Renal cortical epithelial cell (primary cell): ENCODE data around the gene ZNF462. TPM values are rescaled to one million over a fixed set of nuclear protein-coding genes. Genes with fewer than 3 reads are reported as not detected.
"Not testable (repeated sequence)": the region's sequence is repeated elsewhere in the genome, so short reads cannot be mapped to it uniquely, and the experiment has no call there.

Experiments used
- DNase-seq: peaks from one replicate; pipeline ENCODE4 v3.0.0-alpha.2; 2011; ENCODE audit warnings: low read depth
- total RNA-seq: library from RNA; depleted of rRNA; stranded (reverse); fragments of >200 nt; gene quantifications from 2 replicates; pipeline ENCODE4 v1.2.3, GENCODE V29; 2014

Gene ZNF462
- 20.7 and 36.1 TPM in 2 replicates for total RNA-seq

GRCh38 chr9:106862821-106863720 lies at the start of gene ZNF462:
ZNF462 (plus strand) TSS chr9:106863166; CDS start chr9:106923384, 60,218 bp downstream.
- DNase-seq = peak; percentile 74

- DNase-seq = no peak
These were observed 46.4 kb upstream of the ZNF462 start for GRCh38 chr9:106816524-106816923.

- DNase-seq = no peak
These were observed 44.9 kb upstream of the ZNF462 start for GRCh38 chr9:106818034-106818433.

GRCh38 chr9:106820866-106821265 lies 42.1 kb upstream of the ZNF462 start:
- DNase-seq = no peak

DNA sequence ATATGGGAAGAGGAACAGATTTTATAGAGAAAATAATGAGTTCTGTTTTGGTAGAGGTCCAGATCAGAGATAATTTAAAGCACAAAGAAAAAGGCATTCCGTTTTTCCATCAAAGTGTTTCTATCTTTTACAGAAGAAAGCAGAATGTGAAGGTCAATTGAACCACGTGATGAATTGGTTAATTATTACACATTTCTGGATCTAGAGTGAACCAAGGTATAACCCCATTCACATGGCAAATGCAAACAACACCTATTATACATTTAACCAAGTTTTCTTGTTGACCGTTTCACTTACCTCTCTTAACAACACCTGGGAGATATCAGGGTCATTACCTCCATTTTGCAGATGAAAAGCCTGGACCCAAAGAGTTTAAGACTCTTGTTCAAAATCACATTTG lies 34.9 kb upstream of the ZNF462 start:
- peak; percentile 28 for DNase-seq

DNA sequence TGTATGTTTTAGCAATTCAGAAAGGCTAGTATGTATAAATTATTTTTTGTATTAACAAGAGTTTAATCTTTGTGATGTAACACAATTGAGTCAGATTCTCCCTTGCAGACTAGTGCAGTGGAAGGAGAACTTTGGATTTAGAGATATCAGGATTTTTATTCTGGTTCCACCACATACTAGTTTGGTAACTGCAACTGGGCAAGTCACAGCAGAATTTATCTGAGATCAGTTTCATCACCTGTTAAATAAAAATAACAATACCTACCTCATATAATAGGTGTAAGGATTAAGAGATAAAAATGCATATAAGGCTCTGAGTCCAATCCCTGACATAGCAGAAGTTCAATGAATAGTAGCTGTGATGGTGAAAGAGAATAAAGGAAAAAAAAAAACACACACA lies 34.0 kb upstream of the ZNF462 start:
- no peak for DNase-seq

- no peak for DNase-seq
These were observed 33.1 kb upstream of the ZNF462 start for GRCh38 chr9:106829666-106830408.

DNA sequence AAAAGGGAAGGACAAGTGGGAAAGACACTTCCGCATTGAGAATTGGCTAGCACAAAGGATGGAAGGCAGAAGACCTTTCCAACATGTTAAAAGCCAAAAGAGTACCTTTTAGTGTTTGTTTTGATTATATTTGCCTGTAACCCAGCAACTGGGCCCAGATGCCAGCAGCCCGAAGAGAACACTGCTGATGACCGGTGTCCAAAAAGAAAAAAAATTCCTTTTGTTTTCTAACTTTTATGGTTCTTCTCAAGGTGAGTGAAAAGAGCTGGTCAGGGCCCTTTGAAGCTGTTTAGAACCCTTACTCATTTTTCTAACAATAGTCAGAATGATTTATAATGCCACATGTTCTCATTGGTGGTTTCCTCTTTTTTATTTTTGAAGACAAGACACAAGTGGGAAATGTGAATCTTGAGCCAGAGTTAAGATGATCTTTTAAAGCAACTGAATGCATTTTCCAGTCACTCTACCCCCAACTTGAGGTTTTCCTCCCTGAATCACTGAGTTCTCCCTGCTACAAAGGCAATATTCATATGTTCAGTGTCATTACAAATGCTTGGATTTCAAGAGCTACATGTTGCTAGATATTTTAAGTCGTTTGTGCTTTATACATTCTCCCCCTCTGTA lies 32.3 kb upstream of the ZNF462 start:
- DNase-seq = peak; percentile 72

DNA sequence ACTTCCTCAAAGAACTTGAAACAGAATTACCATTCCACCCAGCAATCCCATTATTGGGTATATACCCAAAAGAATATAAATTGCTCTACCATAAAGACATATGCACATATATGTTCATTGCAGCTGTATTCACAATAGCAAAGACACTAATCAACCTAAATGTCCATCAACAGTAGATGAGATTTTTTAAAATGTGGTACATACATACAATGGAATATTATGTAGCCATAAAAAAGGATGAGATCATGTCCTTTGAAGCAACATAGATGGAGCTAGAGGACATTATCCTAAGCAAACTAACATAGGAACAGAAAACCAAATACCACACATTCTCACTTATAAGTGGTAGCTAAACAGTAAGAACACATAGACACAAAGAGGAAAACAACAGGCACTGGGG lies 28.1 kb upstream of the ZNF462 start:
- DNase-seq = no peak

DNA sequence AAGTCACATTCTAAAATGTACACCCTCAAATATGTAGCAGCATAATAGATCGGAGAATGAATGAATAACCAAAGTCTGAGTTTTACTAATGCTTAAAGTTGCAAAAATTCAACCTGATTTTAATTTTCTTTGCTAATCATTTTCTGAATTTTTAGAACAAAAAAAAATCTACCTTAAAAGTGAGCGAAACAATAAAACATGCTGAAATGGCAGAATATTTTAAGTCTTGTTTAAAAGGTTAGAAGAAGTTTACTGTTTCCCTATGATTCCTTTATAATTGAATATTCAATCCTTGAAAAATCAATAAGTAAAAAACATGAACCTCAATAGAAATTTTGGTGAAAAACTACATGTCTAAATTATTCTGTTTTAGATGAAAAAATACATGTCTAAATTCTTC lies 27.1 kb upstream of the ZNF462 start:
- no peak for DNase-seq

GRCh38 chr9:106843371-106843770 lies 19.6 kb upstream of the ZNF462 start:
- DNase-seq = no peak

- no peak for DNase-seq
These were observed 16.7 kb upstream of the ZNF462 start for GRCh38 chr9:106846307-106846706.

GRCh38 chr9:106846857-106847256 lies 16.1 kb upstream of the ZNF462 start:
- peak; percentile 79 for DNase-seq

DNA sequence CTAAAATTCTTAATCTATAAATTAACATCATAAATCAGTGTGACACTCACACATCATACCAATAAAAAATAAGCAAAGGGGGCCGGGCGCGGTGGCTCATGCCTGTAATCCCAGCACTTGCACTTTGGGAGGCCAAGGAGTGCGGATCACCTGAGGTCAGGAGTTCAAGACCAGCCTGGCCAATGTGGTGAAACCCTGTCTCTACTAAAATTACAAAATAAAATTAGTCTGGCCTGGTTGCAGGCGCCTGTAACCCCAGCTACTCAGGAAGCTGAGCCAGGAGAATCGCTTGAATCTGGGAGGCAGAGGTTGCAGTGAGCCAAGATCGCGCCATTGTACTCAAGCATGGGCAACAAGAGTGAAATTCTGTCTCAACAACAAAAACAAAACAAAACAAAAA lies 11.3 kb upstream of the ZNF462 start:
- DNase-seq = not testable (repeated sequence)

DNA sequence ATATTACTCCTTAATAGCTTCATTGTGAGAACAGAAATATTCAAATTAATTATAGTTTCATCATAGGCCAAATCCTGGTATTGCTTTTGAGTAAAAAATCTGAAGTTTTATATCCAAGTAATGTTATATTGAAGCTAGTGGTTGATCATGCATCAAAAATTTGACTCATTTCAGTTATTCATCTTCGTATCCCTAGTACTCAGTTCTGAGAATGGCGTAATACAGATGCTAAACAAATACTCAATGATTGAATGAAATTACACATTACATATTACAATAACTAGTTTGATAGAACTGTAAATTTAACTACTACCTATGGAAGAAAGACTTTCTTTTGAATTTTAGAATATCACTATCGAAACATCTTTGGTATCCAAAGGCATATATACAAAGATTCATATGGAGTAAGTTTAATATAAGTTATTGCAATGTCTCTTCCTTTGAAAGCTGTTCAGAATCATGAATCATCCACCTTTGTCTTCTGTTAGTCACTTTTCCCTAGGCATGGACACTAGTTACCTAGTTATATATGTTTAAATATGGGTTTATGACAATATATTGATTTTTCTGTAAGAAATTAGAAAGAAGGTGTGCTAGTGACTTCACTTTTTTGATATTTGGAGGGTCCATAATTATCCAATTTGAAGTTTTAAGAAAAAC lies 5.0 kb upstream of the ZNF462 start:
- DNase-seq = no peak

- no peak for DNase-seq
These were observed 2.8 kb upstream of the ZNF462 start for GRCh38 chr9:106859957-106860720.

- no peak for DNase-seq
These were observed 2.0 kb upstream of the ZNF462 start for GRCh38 chr9:106860721-106861639.

- DNase-seq = no peak
These were observed 1.3 kb upstream of the ZNF462 start for GRCh38 chr9:106861640-106862109.

GRCh38 chr9:106862110-106862820 lies 701 bp upstream of the ZNF462 start:
- no peak for DNase-seq
